ENCODE measurements around the gene S100A12. TPM values are rescaled to one million over a fixed set of nuclear protein-coding genes. Genes with fewer than 3 reads are reported as not detected.
A peak's percentile ranks its signal among the peaks of the same experiment; 100 is the strongest.

S100A12 gene
- total RNA-seq, 4 donors from 2014 or later: not detected

GRCh38 chr1:153357076-153357852 is 18.2 kb downstream of the S100A12 start:
- Histone ChIP-seq H3K4me3 (no peak overlapping the region), H3K9me3 (no peaks in the 10 kb centered on the region), H3K4me1 (peaks cover 0 to 4% (median 0%) of the 10 kb centered on the region in 4 donors), H3K27me3 (peaks cover 5% of the 10 kb centered on the region), H3K27ac (peak overlapping the region in 2 of 4 donors; percentile 37 to 44), H3K36me3 (no peaks in the 10 kb centered on the region)
- DNase-seq: peak; percentile 66
- no peak for TF ChIP-seq POLR2AphosphoS5 (IDR thresholded peaks at IDR 0.05)
- TF ChIP-seq CTCF (IDR thresholded peaks at IDR 0.05): no peak
- TF ChIP-seq POLR2A (IDR thresholded peaks at IDR 0.05): no peak
- no peak for TF ChIP-seq EP300 (IDR thresholded peaks at IDR 0.05; ENCODE audit: low read depth)
- intact Hi-C loops (cut with DNase I; ENCODE audit: low total_unique reads): no loop called here
- WGBS, 2 donors (ENCODE audit: low coverage in 1 of 2): 43% methylated on average over 10 of the region's 10 CpGs; no CpG with 5 or more reads in 1 of the 2 donors
- in situ Hi-C loops (cut with MboI; ENCODE audit: low pct_ligation_motif_present in 1 of 4, low pct_unique_long_range_greater_than_20kb in 1 of 4, low sequenced_read_pairs in 3 of 4): loop anchor here in 1 of 4 donors (25.0 kb wide), 1 partner anchor 230 kb away; no protein-coding TSS in a partner anchor

- 80 to 86% methylated on average over 4 to 8 of the region's 8 CpGs for WGBS, 2 donors (ENCODE audit: low coverage in 1 of 2)
- no peaks in the 10 kb centered on the region for H3K9me3 ChIP-seq
- TF ChIP-seq POLR2A (IDR thresholded peaks at IDR 0.05): no peak
- no peak for TF ChIP-seq EP300 (IDR thresholded peaks at IDR 0.05; ENCODE audit: low read depth)
- no peak for TF ChIP-seq CTCF (IDR thresholded peaks at IDR 0.05)
- TF ChIP-seq POLR2AphosphoS5 (IDR thresholded peaks at IDR 0.05): no peak
- DNase-seq: no peak
- intact Hi-C loops (cut with DNase I; ENCODE audit: low total_unique reads) (no loop called here), in situ Hi-C loops (cut with MboI; ENCODE audit: low pct_ligation_motif_present in 1 of 4, low pct_unique_long_range_greater_than_20kb in 1 of 4, low sequenced_read_pairs in 3 of 4) (loop anchor here in 1 of 4 donors (25.0 kb wide), 1 partner anchor 231 kb away; no protein-coding TSS in a partner anchor)
- H3K27me3 ChIP-seq: peaks cover 13% of the 10 kb centered on the region
- H3K36me3 ChIP-seq: no peaks in the 10 kb centered on the region
- no peak overlapping the region for H3K27ac ChIP-seq
- no peak overlapping the region for H3K4me3 ChIP-seq
- peaks cover 0 to 4% (median 0%) of the 10 kb centered on the region in 4 donors for H3K4me1 ChIP-seq
Measured at GRCh38 chr1:153356392-153357075, 18.9 kb downstream of the S100A12 start.

GRCh38 chr1:153355445-153356071 is 19.9 kb downstream of the S100A12 start:
- TF ChIP-seq POLR2A (IDR thresholded peaks at IDR 0.05) (no peak), CTCF (IDR thresholded peaks at IDR 0.05) (peak in 2 of 5 experiments; percentile 21 to 26)
- no peaks in the 10 kb centered on the region for H3K36me3 ChIP-seq
- in situ Hi-C loops (cut with MboI; ENCODE audit: low pct_ligation_motif_present in 1 of 4, low pct_unique_long_range_greater_than_20kb in 1 of 4, low sequenced_read_pairs in 3 of 4) (loop anchor here in 1 of 4 donors (25.0 kb wide), 1 partner anchor 232 kb away; no protein-coding TSS in a partner anchor), intact Hi-C loops (cut with DNase I; ENCODE audit: low total_unique reads) (no loop called here)
- H3K4me1 ChIP-seq: peaks cover 0 to 4% (median 0%) of the 10 kb centered on the region in 4 donors
- no peak overlapping the region for H3K4me3 ChIP-seq
- no peaks in the 10 kb centered on the region for H3K9me3 ChIP-seq
- 38 to 58% methylated on average over 3 to 10 of the region's 10 CpGs for WGBS, 2 donors (ENCODE audit: low coverage in 1 of 2)
- no peak overlapping the region for H3K27ac ChIP-seq
- H3K27me3 ChIP-seq: peaks cover 22% of the 10 kb centered on the region
- peak; percentile 59 for DNase-seq
